Kidney epithelial cell (primary cell): ENCODE data around the gene TSPAN14. TPM values are rescaled to one million over a fixed set of nuclear protein-coding genes. Genes with fewer than 3 reads are reported as not detected.

Experiments
- DNase-seq: peaks from one replicate; pipeline ENCODE4 v3.0.0-alpha.2; 2010; ENCODE audit warnings: low read depth
- H3K27me3 ChIP-seq: 2 replicates; pipeline ENCODE4 v1.6.0; 2011; ENCODE audit warnings: low read length; ENCODE audit not compliant: control insufficient read depth, insufficient read depth
- H3K36me3 ChIP-seq: 2 replicates; pipeline ENCODE4 v1.5.1; 2011; ENCODE audit warnings: low read length; ENCODE audit not compliant: control insufficient read depth, insufficient read depth
- H3K4me3 ChIP-seq: 2 replicates; pipeline ENCODE4 v1.5.1; 2011; ENCODE audit warnings: low read depth, mild to moderate bottlenecking, control low read depth, low read length
- total RNA-seq: library from RNA; depleted of rRNA; stranded (reverse); fragments of >200 nt; gene quantifications from 2 replicates; pipeline ENCODE4 v1.2.3, GENCODE V29; 2015
- TF ChIP-seq, protein P1 (sequence below): IDR thresholded peaks from 2 replicates; pipeline ENCODE4 v1.5.1; 2011; ENCODE audit warnings: mild to moderate bottlenecking, moderate library complexity, low read length, control low read depth, inconsistent platforms; ENCODE audit not compliant: insufficient read depth, poor library complexity, severe bottlenecking

Gene TSPAN14
- total RNA-seq, 1 donor from 2014 or later = 111 TPM

DNA sequence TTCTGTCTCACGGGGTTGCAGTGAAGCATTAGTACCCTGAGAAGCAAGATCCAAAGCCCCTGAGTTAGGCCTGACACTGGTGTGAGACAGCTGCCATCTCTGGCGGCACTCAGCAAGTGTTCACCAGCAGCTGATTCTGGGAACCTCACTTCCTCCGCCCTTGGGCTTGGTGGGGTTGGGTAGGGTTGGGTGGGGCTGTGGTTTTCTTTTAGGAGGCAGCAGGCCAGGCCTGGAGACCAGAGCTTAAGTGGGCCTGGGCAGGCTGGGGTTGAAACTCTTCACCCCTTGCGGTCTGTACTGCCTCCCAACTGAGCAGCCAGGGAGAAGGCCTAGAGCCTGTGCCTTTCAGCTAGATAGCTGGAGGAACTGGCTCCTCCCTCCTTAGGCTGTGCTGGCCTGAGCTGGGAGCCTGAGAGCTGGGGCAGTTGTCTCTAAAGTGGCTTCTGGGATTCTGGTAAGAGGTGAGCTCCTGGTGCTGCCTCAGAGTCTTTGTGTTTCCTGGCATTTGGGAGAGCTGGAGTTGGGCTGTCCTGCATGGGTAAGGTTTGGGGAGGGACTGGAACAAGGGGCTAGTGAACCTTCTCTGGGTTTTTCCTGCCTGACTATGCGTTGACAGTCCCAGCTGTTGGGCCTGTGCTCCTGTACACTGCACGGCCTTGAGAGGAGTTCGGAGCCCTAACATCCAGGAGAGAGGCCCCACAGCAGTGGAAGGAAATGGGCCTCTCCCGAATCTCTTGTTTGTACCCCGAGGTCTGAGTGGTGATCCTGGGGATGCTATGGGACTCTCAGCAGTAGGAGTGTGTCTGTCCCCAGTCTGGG, 5.1 kb downstream of the TSPAN14 start:
- TF ChIP-seq, protein P1, sequence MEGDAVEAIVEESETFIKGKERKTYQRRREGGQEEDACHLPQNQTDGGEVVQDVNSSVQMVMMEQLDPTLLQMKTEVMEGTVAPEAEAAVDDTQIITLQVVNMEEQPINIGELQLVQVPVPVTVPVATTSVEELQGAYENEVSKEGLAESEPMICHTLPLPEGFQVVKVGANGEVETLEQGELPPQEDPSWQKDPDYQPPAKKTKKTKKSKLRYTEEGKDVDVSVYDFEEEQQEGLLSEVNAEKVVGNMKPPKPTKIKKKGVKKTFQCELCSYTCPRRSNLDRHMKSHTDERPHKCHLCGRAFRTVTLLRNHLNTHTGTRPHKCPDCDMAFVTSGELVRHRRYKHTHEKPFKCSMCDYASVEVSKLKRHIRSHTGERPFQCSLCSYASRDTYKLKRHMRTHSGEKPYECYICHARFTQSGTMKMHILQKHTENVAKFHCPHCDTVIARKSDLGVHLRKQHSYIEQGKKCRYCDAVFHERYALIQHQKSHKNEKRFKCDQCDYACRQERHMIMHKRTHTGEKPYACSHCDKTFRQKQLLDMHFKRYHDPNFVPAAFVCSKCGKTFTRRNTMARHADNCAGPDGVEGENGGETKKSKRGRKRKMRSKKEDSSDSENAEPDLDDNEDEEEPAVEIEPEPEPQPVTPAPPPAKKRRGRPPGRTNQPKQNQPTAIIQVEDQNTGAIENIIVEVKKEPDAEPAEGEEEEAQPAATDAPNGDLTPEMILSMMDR = no peak
- peaks cover 1% of the 10 kb centered on the region for H3K36me3 ChIP-seq
- no peak overlapping the region for H3K4me3 ChIP-seq
- H3K27me3 ChIP-seq = no peaks in the 10 kb centered on the region
- no peak for DNase-seq

DNA sequence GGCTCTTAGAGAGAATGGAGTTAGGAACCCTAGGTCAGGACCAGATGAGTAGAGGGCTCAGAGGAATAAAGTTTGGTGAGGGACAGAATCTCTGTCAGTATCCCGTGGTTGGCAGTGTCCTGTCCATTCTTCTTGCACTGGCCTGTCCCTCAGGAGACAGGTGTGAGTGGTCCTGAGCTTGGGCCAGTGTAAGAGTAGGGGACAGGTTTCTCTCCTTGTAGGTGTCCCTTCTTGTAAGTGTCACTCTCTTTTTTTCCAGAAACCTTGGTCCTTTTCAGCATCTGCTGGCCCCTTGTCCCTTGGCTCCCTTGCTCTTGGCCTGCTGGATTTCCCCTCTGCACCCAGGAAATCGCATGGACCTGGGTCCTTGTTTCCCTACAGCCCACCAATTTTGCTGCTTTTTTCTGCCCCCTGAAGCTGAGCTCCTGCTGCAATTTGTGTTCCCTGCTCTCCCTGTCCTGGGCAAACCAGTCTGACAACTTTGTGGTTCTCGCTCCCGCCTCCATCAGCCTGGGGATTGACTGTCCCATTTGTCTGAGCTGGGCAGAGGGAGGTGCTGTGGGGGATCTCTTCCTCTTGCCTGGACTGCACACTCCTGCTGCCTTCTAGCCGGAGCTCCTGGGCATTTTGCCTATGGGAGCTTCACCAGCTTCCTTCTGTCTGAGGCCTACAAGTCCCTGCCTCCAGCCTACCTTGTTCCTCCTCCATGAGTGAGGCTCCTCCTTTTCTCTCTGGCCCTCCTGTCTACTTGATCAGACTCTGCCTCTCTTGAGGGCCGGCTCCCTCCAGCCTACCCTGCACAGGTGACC, 6.5 kb downstream of the TSPAN14 start:
- H3K27me3 ChIP-seq = no peaks in the 10 kb centered on the region
- no peak overlapping the region for H3K4me3 ChIP-seq
- TF ChIP-seq, protein P1 = no peak
- H3K36me3 ChIP-seq = peaks cover 1% of the 10 kb centered on the region
- no peak for DNase-seq

DNA sequence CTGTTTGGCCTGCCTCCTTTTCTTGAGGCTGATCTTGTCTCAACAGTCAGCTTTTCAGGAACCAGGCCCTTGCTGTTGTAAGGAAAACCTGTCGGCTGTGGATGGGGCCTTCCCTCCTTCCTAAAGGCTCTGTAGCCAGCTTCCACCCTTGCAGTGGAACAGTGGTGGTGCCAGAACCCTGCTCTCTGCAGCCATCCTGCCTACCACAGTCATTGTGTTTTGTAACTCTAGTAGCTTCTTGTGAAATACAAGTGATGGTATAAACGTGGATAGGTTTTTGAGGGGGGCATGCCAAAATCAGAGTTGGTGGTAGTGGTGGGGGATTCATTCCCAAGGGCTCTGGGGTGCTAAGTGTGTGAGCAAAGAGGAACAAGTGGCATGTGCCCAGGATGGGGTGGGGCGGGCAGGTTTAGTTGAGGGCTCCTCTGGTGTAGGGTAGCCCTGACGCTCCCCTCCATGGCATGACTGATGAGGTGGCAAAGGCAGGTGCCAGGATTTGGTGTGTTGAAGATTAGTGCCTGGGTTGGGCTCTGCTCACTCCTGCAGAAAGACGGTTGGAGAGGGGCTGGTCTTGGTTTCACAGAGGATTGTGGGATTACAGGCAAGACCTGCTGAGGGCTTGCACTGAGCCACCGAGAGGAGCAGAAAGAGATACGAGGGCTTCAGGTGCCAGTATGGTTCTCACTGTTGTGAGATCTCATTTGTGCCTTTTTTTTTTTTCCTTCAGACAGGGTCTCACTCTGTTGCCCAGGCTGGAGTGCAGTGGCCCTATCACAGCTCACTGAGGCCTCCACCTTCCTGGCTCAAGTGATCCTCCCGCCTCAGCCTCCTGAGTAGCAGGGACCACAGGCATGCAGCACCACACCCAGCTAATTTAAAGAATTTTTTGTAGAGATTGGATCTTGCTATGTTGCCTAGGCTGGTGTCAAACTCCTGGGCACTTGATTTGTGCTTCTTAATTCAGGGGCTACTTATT, 7.4 kb downstream of the TSPAN14 start:
- H3K36me3 ChIP-seq = peaks cover 1% of the 10 kb centered on the region
- TF ChIP-seq, protein P1 = no peak
- H3K27me3 ChIP-seq = no peaks in the 10 kb centered on the region
- H3K4me3 ChIP-seq = no peak overlapping the region
- DNase-seq = no peak

DNA sequence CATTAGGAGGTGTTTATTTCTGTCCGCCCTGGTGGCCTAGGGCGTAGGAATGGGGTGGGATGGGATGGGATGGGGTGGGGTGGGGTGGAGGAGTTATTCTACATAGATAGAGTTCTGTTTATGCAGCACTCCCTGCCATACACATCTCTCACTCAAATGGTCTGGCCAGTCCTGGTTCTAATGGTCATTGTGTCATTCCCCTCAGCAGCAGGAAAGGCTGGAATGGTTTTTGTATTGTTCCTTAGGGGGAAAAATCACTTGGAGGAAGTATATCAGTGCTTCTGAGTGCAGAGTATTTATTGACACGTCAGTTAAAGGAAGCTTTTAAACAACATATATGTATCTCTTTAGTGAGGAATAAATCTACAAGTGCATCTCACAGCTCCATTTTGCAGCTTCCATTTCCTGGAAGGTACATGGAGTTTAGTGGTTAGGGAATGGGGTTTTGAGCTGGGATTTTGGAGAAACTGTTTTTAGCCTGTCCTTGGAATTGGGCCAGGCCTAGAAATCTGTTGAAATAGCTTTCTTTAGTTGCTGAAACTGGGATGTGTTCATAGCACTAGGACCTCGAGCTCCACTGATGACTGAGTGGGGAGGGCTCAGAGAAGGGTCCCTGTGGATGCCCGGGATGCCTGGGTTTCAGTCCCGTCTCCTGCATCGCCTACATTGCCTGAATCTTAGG, 8.3 kb downstream of the TSPAN14 start:
- H3K27me3 ChIP-seq = no peaks in the 10 kb centered on the region
- TF ChIP-seq, protein P1 = no peak
- no peak overlapping the region for H3K4me3 ChIP-seq
- no peak for DNase-seq
- peaks cover 1% of the 10 kb centered on the region for H3K36me3 ChIP-seq

DNA sequence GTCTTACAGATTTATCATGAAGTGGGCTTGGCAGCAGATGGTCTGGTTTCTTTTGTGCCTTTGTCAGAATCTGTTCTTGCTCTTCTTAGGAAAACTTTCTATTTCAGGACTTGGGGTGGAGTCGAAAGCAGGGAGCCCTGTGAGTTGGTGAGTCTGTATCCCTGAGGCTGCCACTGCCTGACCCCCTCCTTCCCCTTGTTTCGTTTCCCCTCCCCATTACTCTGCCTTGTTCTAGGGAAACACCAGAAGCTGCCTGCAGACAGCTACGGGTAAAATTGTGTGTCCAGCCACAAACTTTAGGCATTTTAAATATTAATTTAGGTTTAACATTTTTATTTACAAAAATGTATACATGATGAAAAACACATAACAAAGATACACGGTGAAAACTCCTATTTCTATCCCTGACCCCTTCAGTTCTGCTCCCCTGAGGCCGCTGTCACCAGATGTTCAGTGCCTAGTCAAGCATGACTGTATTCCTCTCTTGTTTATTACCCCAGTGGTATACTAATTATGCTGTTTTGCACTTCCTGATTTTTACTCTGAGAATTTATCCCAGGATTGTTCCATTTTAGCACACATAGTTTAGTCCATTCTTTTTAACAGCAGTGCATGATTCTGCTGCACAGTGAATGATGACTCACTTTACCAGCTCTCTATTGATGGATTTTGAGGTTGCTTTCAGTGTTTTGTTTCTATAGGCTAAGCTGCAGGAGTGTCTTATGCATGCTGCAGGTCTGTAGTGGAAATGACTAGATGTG, 9.1 kb downstream of the TSPAN14 start:
- DNase-seq = no peak
- H3K4me3 ChIP-seq = no peak overlapping the region
- peaks cover 1% of the 10 kb centered on the region for H3K36me3 ChIP-seq
- TF ChIP-seq, protein P1 = no peak
- no peaks in the 10 kb centered on the region for H3K27me3 ChIP-seq
